Measurements from ENCODE around the gene HECA.

DNA sequence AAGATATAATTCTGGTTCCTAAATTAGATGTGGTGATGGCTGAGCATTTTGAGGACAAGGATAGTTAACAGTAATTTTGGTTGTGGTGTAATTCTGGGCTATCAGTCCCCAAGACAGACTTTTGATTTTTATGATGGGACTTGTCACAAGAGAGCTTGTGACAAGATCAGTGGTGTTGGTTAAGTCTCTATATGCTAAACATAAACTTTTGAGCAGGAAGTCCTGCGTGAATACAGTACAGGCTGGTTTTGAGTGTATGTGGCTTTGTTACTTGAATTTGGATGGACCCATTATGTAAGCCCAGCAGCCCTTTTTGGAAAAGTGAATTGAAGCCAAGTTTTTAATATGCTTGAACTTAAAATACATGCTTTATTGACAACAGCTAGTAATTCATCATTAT lies 38.9 kb downstream of the HECA start:
- no peak for TF ChIP-seq RAD21 (IDR thresholded peaks at IDR 0.05 in 1 of 2, conservative IDR thresholded peaks at IDR 0.05 in 1 of 2; ENCODE audit: low read depth in 2 of 2, low read length in 2 of 2)
- TF ChIP-seq POLR2A (IDR thresholded peaks at IDR 0.05; ENCODE audit: control extremely low read depth in 1 of 2, low read depth in 2 of 2, low read length in 2 of 2), result no peak
